Measurements from ENCODE around the gene FAM111A. TPM values are rescaled to one million over a fixed set of nuclear protein-coding genes. Genes with fewer than 3 reads are reported as not detected.

The FAM111A gene
- total and polyA plus RNA-seq, 2 donors from 2014 or later, result 14.2 to 42.2 TPM

GRCh38 chr11:59193587-59194130 is 51.0 kb downstream of the FAM111A start:
- peaks cover 0 to 23% (median 18%) of the 10 kb centered on the region in 3 donors for H3K4me1 ChIP-seq (ENCODE audit: control insufficient read depth in 2 of 3, insufficient read depth in 2 of 3, low read depth in 1 of 3, low read length in 3 of 3)
- H3K36me3 ChIP-seq (ENCODE audit: control insufficient read depth in 2 of 3, insufficient read depth in 3 of 3, low read length in 3 of 3), result peaks cover 14 to 23% (median 22%) of the 10 kb centered on the region in 3 donors
- no peaks in the 10 kb centered on the region for H3K9me3 ChIP-seq (ENCODE audit: control insufficient read depth in 2 of 3, insufficient read depth in 1 of 3, low read length in 3 of 3)
- no peak for DNase-seq
- no peak for TF ChIP-seq CTCF (IDR thresholded peaks at IDR 0.05; ENCODE audit: borderline replicate concordance, extremely low read depth, insufficient read depth)
- no peak overlapping the region for H3K9ac ChIP-seq (ENCODE audit: low read length in 3 of 3)
- H3K27me3 ChIP-seq (ENCODE audit: control insufficient read depth, insufficient read depth, low read length), result no peaks in the 10 kb centered on the region
- FAIRE-seq, result no peak
- no peak overlapping the region for H3K4me3 ChIP-seq (ENCODE audit: low read length in 3 of 3)
- H3K27ac ChIP-seq (ENCODE audit: low read depth in 2 of 2, low read length in 2 of 2), result no peak overlapping the region
- intact Hi-C loops (cut with DNase I), result no loop called here

- Histone ChIP-seq H3K4me3 (ENCODE audit: low read length in 3 of 3) (no peak overlapping the region), H3K27ac (ENCODE audit: low read depth in 2 of 2, low read length in 2 of 2) (no peak overlapping the region), H3K27me3 (ENCODE audit: control insufficient read depth, insufficient read depth, low read length) (no peaks in the 10 kb centered on the region), H3K36me3 (ENCODE audit: control insufficient read depth in 2 of 3, insufficient read depth in 3 of 3, low read length in 3 of 3) (peaks cover 12 to 23% (median 17%) of the 10 kb centered on the region in 3 donors), H3K9ac (ENCODE audit: low read length in 3 of 3) (no peak overlapping the region), H3K9me3 (ENCODE audit: control insufficient read depth in 2 of 3, insufficient read depth in 1 of 3, low read length in 3 of 3) (no peaks in the 10 kb centered on the region), H3K4me1 (ENCODE audit: control insufficient read depth in 2 of 3, insufficient read depth in 2 of 3, low read depth in 1 of 3, low read length in 3 of 3) (peaks cover 0 to 20% (median 18%) of the 10 kb centered on the region in 3 donors)
- DNase-seq, result no peak
- FAIRE-seq, result no peak
- intact Hi-C loops (cut with DNase I), result no loop called here
- TF ChIP-seq CTCF (IDR thresholded peaks at IDR 0.05; ENCODE audit: borderline replicate concordance, extremely low read depth, insufficient read depth), result no peak
These were observed 52.9 kb downstream of the FAM111A start for GRCh38 chr11:59195586-59195985.

- no peak overlapping the region for H3K4me3 ChIP-seq (ENCODE audit: low read length in 3 of 3)
- intact Hi-C loops (cut with DNase I), result no loop called here
- H3K4me1 ChIP-seq (ENCODE audit: control insufficient read depth in 2 of 3, insufficient read depth in 2 of 3, low read depth in 1 of 3, low read length in 3 of 3), result peaks cover 0 to 19% (median 14%) of the 10 kb centered on the region in 3 donors
- TF ChIP-seq CTCF (IDR thresholded peaks at IDR 0.05; ENCODE audit: borderline replicate concordance, extremely low read depth, insufficient read depth), result no peak
- no peaks in the 10 kb centered on the region for H3K27me3 ChIP-seq (ENCODE audit: control insufficient read depth, insufficient read depth, low read length)
- DNase-seq (no peak), FAIRE-seq (no peak)
- no peak overlapping the region for H3K9ac ChIP-seq (ENCODE audit: low read length in 3 of 3)
- H3K27ac ChIP-seq (ENCODE audit: low read depth in 2 of 2, low read length in 2 of 2), result no peak overlapping the region
- H3K36me3 ChIP-seq (ENCODE audit: control insufficient read depth in 2 of 3, insufficient read depth in 3 of 3, low read length in 3 of 3), result peaks cover 12 to 32% (median 20%) of the 10 kb centered on the region in 3 donors
- H3K9me3 ChIP-seq (ENCODE audit: control insufficient read depth in 2 of 3, insufficient read depth in 1 of 3, low read length in 3 of 3), result no peaks in the 10 kb centered on the region
These were observed 54.1 kb downstream of the FAM111A start for GRCh38 chr11:59196777-59197176.

GRCh38 chr11:59197991-59198390 is 55.3 kb downstream of the FAM111A start:
- Histone ChIP-seq H3K9ac (ENCODE audit: low read length in 3 of 3) (no peak overlapping the region), H3K27me3 (ENCODE audit: control insufficient read depth, insufficient read depth, low read length) (no peaks in the 10 kb centered on the region), H3K4me1 (ENCODE audit: control insufficient read depth in 2 of 3, insufficient read depth in 2 of 3, low read depth in 1 of 3, low read length in 3 of 3) (peaks cover 0 to 19% (median 11%) of the 10 kb centered on the region in 3 donors), H3K36me3 (ENCODE audit: control insufficient read depth in 2 of 3, insufficient read depth in 3 of 3, low read length in 3 of 3) (peaks cover 9 to 30% (median 17%) of the 10 kb centered on the region in 3 donors), H3K4me3 (ENCODE audit: low read length in 3 of 3) (no peak overlapping the region), H3K27ac (ENCODE audit: low read depth in 2 of 2, low read length in 2 of 2) (peak overlapping the region in 1 of 2 donors; percentile 2), H3K9me3 (ENCODE audit: control insufficient read depth in 2 of 3, insufficient read depth in 1 of 3, low read length in 3 of 3) (no peaks in the 10 kb centered on the region)
- DNase-seq (peak; percentile 60 to 98 (median 75)), FAIRE-seq (peak; percentile 55)
- no peak for TF ChIP-seq CTCF (IDR thresholded peaks at IDR 0.05; ENCODE audit: borderline replicate concordance, extremely low read depth, insufficient read depth)
- intact Hi-C loops (cut with DNase I), result no loop called here
